ENCODE results near the gene MAT2B. TPM values are rescaled to one million over a fixed set of nuclear protein-coding genes. Genes with fewer than 3 reads are reported as not detected.

The MAT2B gene
- polyA plus RNA-seq, 3 donors: 34.8 to 165 (median 142) TPM

DNA sequence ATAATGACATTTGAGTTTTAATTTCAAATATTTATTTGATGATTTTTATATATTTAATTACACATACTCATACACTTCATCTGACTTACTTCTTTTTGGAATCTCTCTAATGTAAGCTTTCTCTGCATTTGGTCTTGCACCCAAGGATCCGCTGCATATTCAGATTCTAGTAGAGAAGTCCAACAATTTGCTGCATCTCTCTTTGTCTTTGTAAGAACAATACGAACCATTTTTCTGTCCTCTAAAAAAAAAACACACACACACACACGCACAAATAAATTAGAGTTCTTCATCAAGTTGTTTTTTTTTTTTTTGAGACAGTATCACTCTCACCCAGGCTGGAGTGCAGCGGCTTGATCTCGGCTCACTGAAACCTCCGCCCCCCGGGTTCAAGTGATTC, 48.6 kb upstream of the MAT2B start:
- WGBS (ENCODE audit: insufficient coverage): 100% methylated on average over 1 of the region's 7 CpGs
- no peak overlapping the region for H2AFZ ChIP-seq (ENCODE audit: insufficient read depth, low read depth, low read length, poor library complexity, severe bottlenecking)
- Mint-ChIP-seq H3K36me3 (peaks cover 29 to 32% of the 10 kb centered on the region in 2 donors), H3K27me3 (ENCODE audit: low read depth in 3 of 3) (peaks cover 0 to 4% (median 0%) of the 10 kb centered on the region in 3 donors), H3K27ac (peak overlapping the region in 3 of 7 donors; percentile 7 to 23 (median 10)), H3K9me3 (peaks cover 0 to 1% (median 0%) of the 10 kb centered on the region in 7 donors), H3K4me1 (peaks cover 19% of the 10 kb centered on the region), H3K4me3 (no peak overlapping the region)
- H3K9ac ChIP-seq (ENCODE audit: insufficient read depth, low read length, poor library complexity, severe bottlenecking): no peak overlapping the region
- H3K27ac ChIP-seq (ENCODE audit: low read depth in 1 of 2, low read length in 2 of 2): no peak overlapping the region
- no peaks in the 10 kb centered on the region for H4K20me1 ChIP-seq (ENCODE audit: insufficient read depth, low read length)
- intact Hi-C loops (cut with micrococcal nuclease): no loop called here
- DNase-seq: no peak
- no peaks in the 10 kb centered on the region for H3K27me3 ChIP-seq (ENCODE audit: control insufficient read depth in 2 of 2, insufficient read depth in 2 of 2, low read length in 2 of 2)
- H3K79me2 ChIP-seq (ENCODE audit: insufficient read depth, low read length): peaks cover 43% of the 10 kb centered on the region
- no peak overlapping the region for H3K4me2 ChIP-seq (replicated peaks; ENCODE audit: extremely low read depth, low read length, poor library complexity, severe bottlenecking)
- peaks cover 23 to 43% of the 10 kb centered on the region in 2 donors for H3K36me3 ChIP-seq (replicated peaks in 1 of 2; ENCODE audit: control insufficient read depth in 1 of 2, insufficient read depth in 2 of 2, low read length in 2 of 2)
- peaks cover 16 to 23% of the 10 kb centered on the region in 2 donors for H3K4me1 ChIP-seq (ENCODE audit: control insufficient read depth in 1 of 2, insufficient read depth in 2 of 2, low read length in 2 of 2)
- no peak overlapping the region for H3K4me3 ChIP-seq (replicated peaks in 1 of 3; ENCODE audit: low read depth in 2 of 3, low read length in 3 of 3)
- H3K9me3 ChIP-seq (replicated peaks in 1 of 2; ENCODE audit: control insufficient read depth in 1 of 2, insufficient read depth in 1 of 2, low read length in 2 of 2): no peaks in the 10 kb centered on the region
- TF ChIP-seq, protein P1, sequence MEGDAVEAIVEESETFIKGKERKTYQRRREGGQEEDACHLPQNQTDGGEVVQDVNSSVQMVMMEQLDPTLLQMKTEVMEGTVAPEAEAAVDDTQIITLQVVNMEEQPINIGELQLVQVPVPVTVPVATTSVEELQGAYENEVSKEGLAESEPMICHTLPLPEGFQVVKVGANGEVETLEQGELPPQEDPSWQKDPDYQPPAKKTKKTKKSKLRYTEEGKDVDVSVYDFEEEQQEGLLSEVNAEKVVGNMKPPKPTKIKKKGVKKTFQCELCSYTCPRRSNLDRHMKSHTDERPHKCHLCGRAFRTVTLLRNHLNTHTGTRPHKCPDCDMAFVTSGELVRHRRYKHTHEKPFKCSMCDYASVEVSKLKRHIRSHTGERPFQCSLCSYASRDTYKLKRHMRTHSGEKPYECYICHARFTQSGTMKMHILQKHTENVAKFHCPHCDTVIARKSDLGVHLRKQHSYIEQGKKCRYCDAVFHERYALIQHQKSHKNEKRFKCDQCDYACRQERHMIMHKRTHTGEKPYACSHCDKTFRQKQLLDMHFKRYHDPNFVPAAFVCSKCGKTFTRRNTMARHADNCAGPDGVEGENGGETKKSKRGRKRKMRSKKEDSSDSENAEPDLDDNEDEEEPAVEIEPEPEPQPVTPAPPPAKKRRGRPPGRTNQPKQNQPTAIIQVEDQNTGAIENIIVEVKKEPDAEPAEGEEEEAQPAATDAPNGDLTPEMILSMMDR (IDR thresholded peaks at IDR 0.05): no peak

DNA sequence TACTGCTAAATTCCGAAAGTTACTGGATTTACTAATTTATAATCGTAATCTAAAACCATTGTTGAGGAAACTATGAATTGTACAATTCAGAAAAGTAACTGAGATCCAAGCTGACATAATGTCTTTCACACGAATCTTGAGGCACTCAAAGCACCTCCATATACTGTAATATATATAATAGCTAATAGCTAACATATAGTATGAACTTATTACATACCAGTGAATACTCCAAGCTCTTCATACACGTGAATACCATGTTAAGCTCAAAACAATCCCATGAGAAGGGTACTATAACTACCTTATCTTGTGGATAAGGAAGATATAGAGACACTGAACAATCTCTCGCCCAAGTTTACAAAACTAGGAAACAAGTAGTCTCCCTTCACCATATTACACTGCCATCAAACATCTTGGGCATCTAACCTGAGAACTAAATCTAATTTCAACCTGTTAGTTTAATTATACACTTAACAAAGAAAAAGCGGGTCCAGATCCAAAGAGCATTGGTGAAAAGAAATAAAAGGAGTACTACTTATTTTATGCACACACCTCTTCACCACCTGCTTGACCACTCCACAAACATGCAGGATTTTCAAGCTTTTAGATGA, 46.5 kb upstream of the MAT2B start:
- TF ChIP-seq, protein P1 (IDR thresholded peaks at IDR 0.05): no peak

More for the DNA sequence above, 46.5 kb upstream of the MAT2B start:
- peak overlapping the region; percentile 93 for H3K9ac ChIP-seq (ENCODE audit: insufficient read depth, low read length, poor library complexity, severe bottlenecking)
- peak overlapping the region in 1 of 2 donors; percentile 99 for H3K27ac ChIP-seq (ENCODE audit: low read depth in 1 of 2, low read length in 2 of 2)
- Mint-ChIP-seq H3K27me3 (ENCODE audit: low read depth in 3 of 3) (peaks cover 0 to 4% (median 0%) of the 10 kb centered on the region in 3 donors), H3K27ac (peak overlapping the region; percentile 97 to 100 (median 99)), H3K36me3 (peaks cover 21 to 24% of the 10 kb centered on the region in 2 donors), H3K4me3 (peak overlapping the region; percentile 92 to 96), H3K9me3 (peaks cover 0 to 1% (median 0%) of the 10 kb centered on the region in 7 donors), H3K4me1 (peaks cover 30% of the 10 kb centered on the region)
- WGBS (ENCODE audit: insufficient coverage): no CpG with 5 or more reads among the region's 6 CpGs
- intact Hi-C loops (cut with micrococcal nuclease): no loop called here
- peaks cover 8 to 22% of the 10 kb centered on the region in 2 donors for H3K36me3 ChIP-seq (replicated peaks in 1 of 2; ENCODE audit: control insufficient read depth in 1 of 2, insufficient read depth in 2 of 2, low read length in 2 of 2)
- DNase-seq: no peak
- H2AFZ ChIP-seq (ENCODE audit: insufficient read depth, low read depth, low read length, poor library complexity, severe bottlenecking): peak overlapping the region; percentile 97
- H3K79me2 ChIP-seq (ENCODE audit: insufficient read depth, low read length): peaks cover 63% of the 10 kb centered on the region
- H3K4me1 ChIP-seq (ENCODE audit: control insufficient read depth in 1 of 2, insufficient read depth in 2 of 2, low read length in 2 of 2): peaks cover 24 to 33% of the 10 kb centered on the region in 2 donors
- H4K20me1 ChIP-seq (ENCODE audit: insufficient read depth, low read length): no peaks in the 10 kb centered on the region
- H3K4me3 ChIP-seq (replicated peaks in 1 of 3; ENCODE audit: low read depth in 2 of 3, low read length in 3 of 3): peak overlapping the region; percentile 76 to 92 (median 81)
- H3K27me3 ChIP-seq (ENCODE audit: control insufficient read depth in 2 of 2, insufficient read depth in 2 of 2, low read length in 2 of 2): no peaks in the 10 kb centered on the region
- peak overlapping the region; percentile 96 for H3K4me2 ChIP-seq (replicated peaks; ENCODE audit: extremely low read depth, low read length, poor library complexity, severe bottlenecking)
- H3K9me3 ChIP-seq (replicated peaks in 1 of 2; ENCODE audit: control insufficient read depth in 1 of 2, insufficient read depth in 1 of 2, low read length in 2 of 2): no peaks in the 10 kb centered on the region
